Body of pancreas (tissue), 4 donors: ENCODE data around the gene STK39. TPM values are rescaled to one million over a fixed set of nuclear protein-coding genes. Genes with fewer than 3 reads are reported as not detected.

Experiments used
- ATAC-seq: fragments of 150-250 bp; one replicate; pipeline ENCODE4 v1.9.1; 2016
- DNase-seq, 4 donors: peaks; one replicate each; pipeline ENCODE4 v3.0.0-alpha.2; 2019
- H3K27ac ChIP-seq, 4 donors: fragments of 200-600 bp; sonication (generic); 1 replicate in 3 of 4; 2 replicates in 1 of 4; pipeline versions ENCODE4 v1.5.1 to v1.6.1; 2016 to 2019; ENCODE audit warnings: mild to moderate bottlenecking in 1 of 4, mixed read lengths in 1 of 4, moderate library complexity in 1 of 4
- H3K27me3 ChIP-seq, 2 donors: fragments of 200-600 bp; sonication (generic); one replicate each; pipeline ENCODE4 v1.6.0; 2016; ENCODE audit warnings: mild to moderate bottlenecking in 1 of 2
- H3K36me3 ChIP-seq, 2 donors: fragments of 200-600 bp; sonication (generic); replicated peaks in 1 of 2; 2 replicates each; pipeline ENCODE4 v1.5.1; 2016; ENCODE audit warnings: low read depth in 2 of 2; ENCODE audit not compliant: insufficient read depth in 1 of 2
- H3K4me1 ChIP-seq: fragments of 200-600 bp; sonication (generic); one replicate; pipeline ENCODE4 v1.6.0; 2016
- H3K4me3 ChIP-seq, 2 donors: fragments of 200-600 bp; sonication (generic); 1 replicate in 1 of 2; 2 replicates in 1 of 2; pipeline ENCODE4 v1.5.1; 2016 to 2019
- H3K9me3 ChIP-seq, 3 donors: fragments of 200-600 bp; sonication (generic); 1 replicate in 2 of 3; 2 replicates in 1 of 3; pipeline ENCODE4 v1.5.1; 2016
- POLR2A ChIP-seq, 3 donors: fragments of 450-650 bp; IDR thresholded peaks; one replicate each; pipeline ENCODE4 v1.6.1; 2016; ENCODE audit warnings: antibody characterized with exemption in 3 of 3, mild to moderate bottlenecking in 2 of 3
- WGBS, 2 donors: methylation state at CpG; one replicate each; pipeline ENCODE4 v1.1.5; 2017; 5-methylcytosine and 5-hydroxymethylcytosine counted together
- intact Hi-C: fragments of 100-400 bp; cut with DNase I; formaldehyde crosslinking; loops from one replicate; pipeline ENCODE4 v1.15.1; 2023
- total RNA-seq, 2 donors: library from RNA; depleted of rRNA; stranded (reverse); fragments of >200 nt; gene quantifications; one replicate each; pipeline ENCODE4 v1.1.0, GENCODE V29; 2016
- TF ChIP-seq, protein P1 (sequence below), 7 experiments: fragments of 450-650 bp in 4 of 7; fragments of 200-600 bp in 3 of 7; sonication (generic) in 3 of 7; IDR thresholded peaks; one replicate each; pipeline ENCODE4 v1.5.1; 2016 to 2019; ENCODE audit warnings: antibody characterized with exemption in 7 of 7

STK39 gene
- total RNA-seq, 2 donors from 2014 or later: 12.9 to 15.8 TPM

DNA sequence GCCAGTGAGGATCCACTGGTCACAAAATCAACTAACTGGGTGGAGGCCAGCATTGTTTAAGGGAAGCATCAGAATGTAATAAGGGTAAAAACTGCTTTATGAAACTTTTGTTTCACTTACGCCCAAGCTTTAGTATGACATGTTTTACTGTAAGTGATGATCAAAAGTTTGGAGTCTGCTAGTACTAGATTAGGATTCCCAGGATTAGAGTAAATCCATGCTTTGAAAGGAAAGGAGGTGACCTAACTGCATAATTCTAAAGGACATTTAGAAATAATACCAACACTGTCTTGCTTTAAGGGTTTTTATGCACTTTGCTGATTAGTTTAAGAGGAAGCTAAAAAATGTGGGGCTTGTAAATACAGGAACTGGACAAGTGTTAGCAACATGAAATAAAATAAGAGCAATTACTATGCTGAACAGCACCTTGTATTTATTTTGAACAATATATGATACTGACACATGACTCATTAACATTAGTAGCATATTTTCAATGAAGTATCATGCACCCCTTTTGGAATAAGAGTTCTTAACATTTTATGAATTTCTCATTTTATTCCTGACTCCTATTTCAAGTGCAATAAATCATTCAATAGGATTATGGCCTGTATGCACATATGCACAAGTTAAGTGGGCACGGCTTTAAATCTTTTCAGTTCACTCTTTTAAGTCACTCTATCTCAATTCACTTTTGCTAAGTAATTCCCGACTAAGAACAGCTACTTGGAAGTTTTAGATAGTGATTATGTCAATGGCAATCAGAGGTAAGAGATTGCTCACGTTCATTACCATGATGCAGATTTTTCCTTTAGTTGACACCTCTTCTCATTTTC, 62.5 kb downstream of the STK39 start:
- TF ChIP-seq POLR2A (IDR thresholded peaks at IDR 0.05): no peak
- TF ChIP-seq, protein P1, sequence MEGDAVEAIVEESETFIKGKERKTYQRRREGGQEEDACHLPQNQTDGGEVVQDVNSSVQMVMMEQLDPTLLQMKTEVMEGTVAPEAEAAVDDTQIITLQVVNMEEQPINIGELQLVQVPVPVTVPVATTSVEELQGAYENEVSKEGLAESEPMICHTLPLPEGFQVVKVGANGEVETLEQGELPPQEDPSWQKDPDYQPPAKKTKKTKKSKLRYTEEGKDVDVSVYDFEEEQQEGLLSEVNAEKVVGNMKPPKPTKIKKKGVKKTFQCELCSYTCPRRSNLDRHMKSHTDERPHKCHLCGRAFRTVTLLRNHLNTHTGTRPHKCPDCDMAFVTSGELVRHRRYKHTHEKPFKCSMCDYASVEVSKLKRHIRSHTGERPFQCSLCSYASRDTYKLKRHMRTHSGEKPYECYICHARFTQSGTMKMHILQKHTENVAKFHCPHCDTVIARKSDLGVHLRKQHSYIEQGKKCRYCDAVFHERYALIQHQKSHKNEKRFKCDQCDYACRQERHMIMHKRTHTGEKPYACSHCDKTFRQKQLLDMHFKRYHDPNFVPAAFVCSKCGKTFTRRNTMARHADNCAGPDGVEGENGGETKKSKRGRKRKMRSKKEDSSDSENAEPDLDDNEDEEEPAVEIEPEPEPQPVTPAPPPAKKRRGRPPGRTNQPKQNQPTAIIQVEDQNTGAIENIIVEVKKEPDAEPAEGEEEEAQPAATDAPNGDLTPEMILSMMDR (IDR thresholded peaks at IDR 0.05): no peak
- no peak overlapping the region for H3K4me3 ChIP-seq
- no peaks in the 10 kb centered on the region for H3K9me3 ChIP-seq
- H3K27ac ChIP-seq: peak overlapping the region in 2 of 4 donors; percentile 59 to 62
- intact Hi-C loops: no loop called here
- H3K4me1 ChIP-seq: peaks cover 62% of the 10 kb centered on the region
- no peaks in the 10 kb centered on the region for H3K27me3 ChIP-seq
- H3K36me3 ChIP-seq: no peaks in the 10 kb centered on the region
- DNase-seq: no peak
- WGBS, 2 donors: 62 to 63% methylated on average over 4 of the region's 4 CpGs
- ATAC-seq: no peak

DNA sequence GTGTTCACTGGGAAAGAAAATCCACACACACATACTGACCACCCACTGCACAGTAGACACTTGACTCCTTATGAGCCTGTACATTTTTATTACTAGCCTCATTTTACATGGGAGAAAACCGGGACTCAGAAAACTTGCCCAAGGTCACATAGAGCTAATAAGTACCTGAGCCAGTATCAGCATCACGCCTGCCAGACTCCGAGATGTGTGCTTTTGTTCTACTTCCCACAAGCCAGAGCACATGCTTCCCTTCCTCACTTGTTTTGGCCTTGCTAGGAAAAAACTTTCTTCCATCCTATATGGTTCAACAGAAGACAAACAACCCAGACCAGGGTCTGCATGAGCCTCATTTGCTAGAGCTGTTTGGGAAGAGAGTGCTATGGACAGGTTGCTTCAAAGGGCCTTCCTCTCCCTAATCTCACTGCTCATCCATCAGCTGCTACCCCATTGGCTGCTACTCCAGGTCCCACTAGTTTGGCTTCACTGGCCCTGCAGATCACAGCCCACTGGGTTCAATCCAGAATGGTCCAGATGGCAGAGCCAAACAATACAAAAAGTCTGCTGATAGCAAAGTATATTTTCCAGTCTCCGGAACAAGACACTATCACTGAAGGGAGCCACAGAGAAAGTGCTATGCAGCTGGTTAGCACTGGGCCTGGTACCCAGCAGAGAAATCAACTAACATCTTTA, 63.9 kb downstream of the STK39 start:
- WGBS, 2 donors: 25 to 26% methylated on average over 4 of the region's 4 CpGs
- peak; percentile 91 for ATAC-seq
- intact Hi-C loops: no loop called here
- TF ChIP-seq, protein P1 (IDR thresholded peaks at IDR 0.05): no peak
- no peak for TF ChIP-seq POLR2A (IDR thresholded peaks at IDR 0.05)
- Histone ChIP-seq H3K4me1 (peaks cover 63% of the 10 kb centered on the region), H3K4me3 (no peak overlapping the region), H3K27ac (peak overlapping the region; percentile 46 to 62 (median 60)), H3K27me3 (no peaks in the 10 kb centered on the region), H3K36me3 (no peaks in the 10 kb centered on the region), H3K9me3 (no peaks in the 10 kb centered on the region)
- peak; percentile 70 to 89 (median 83) for DNase-seq

DNA sequence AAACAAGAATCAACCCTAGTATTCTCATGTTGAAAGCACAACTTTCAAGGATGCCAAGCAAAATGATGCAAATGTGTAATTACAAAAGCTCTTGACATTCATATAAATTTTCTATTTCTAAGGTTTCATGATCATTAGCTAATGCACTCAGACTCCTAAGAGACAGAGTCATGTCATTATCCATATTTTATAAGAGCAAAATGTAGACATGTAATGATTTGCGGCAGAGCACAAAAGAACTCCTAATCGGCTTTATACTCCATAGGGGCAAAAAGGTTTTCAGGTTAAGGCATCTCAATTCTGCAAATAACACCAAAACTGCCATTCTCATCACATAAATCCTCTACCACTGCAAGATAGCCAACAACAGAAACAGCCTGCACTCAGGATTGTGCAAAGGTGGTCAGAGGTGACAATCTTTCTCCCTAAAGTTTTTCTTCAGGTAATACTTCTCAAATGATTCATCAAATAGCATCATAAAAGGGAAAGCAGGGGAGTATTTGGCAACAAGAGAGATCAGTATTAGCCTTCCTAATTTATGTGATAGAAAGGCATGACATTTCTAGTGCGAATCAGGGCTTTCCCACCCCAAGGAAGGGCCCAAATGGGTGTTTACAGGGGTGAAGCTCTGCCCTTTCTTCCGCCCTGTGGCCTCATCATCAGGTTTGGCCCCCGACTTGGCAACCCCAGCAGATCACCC, 64.7 kb downstream of the STK39 start:
- DNase-seq (no peak), ATAC-seq (peak; percentile 2)
- 79 to 84% methylated on average over 5 of the region's 5 CpGs for WGBS, 2 donors
- Histone ChIP-seq H3K4me3 (no peak overlapping the region), H3K4me1 (peaks cover 63% of the 10 kb centered on the region), H3K27me3 (no peaks in the 10 kb centered on the region), H3K9me3 (no peaks in the 10 kb centered on the region), H3K36me3 (no peaks in the 10 kb centered on the region), H3K27ac (peak overlapping the region; percentile 46 to 62 (median 60))
- TF ChIP-seq, protein P1 (IDR thresholded peaks at IDR 0.05): no peak
- no peak for TF ChIP-seq POLR2A (IDR thresholded peaks at IDR 0.05)
- intact Hi-C loops: no loop called here

DNA sequence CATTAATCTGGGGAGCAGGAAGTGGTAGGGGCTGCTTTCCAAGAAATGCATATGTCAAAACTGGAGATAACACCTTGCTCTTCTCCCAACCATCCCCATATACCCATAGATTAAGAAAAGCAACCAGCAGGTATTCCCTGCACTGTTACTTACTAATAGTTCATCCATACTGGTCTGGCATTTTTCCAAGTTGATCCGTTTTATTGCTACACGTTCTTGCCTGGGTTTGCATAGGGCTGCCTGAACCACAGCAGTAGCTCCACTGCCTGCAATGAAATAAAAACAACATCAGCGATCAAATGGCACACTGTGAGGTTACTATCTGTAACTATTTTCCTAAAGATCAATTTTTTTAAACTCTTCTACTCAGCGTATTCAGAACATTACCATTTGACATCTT, 65.6 kb downstream of the STK39 start:
- no peak for DNase-seq
- H3K36me3 ChIP-seq: no peaks in the 10 kb centered on the region
- no peak overlapping the region for H3K27ac ChIP-seq
- TF ChIP-seq POLR2A (IDR thresholded peaks at IDR 0.05): no peak
- TF ChIP-seq, protein P1 (IDR thresholded peaks at IDR 0.05): no peak
- no peaks in the 10 kb centered on the region for H3K27me3 ChIP-seq
- intact Hi-C loops: no loop called here
- no peak for ATAC-seq
- 59 to 72% methylated on average over 4 of the region's 4 CpGs for WGBS, 2 donors
- H3K4me3 ChIP-seq: no peak overlapping the region
- H3K9me3 ChIP-seq: no peaks in the 10 kb centered on the region
- H3K4me1 ChIP-seq: peaks cover 63% of the 10 kb centered on the region
